ENCODE measurements around the gene KIAA0930.

The KIAA0930 gene

DNA sequence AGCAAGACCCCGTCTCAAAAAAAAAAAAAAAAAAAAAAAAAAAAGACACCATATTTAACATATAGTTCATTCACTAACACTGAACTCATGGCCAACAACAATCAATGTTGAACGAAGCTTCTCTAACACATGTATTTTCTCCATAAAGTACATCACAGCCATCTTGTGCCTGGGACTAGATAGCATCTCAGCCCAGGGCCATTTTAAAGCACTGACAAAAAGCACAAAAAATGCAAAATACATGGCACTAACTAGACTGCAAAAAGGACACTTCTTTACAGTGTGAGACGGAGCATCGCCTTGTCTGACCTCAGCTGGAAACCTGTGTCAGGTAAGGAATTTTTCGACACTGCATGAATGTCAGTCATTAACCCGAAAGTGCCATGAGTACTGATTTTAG, 23.3 kb downstream of the KIAA0930 start:
- POLR2A ChIA-PET (ENCODE audit: low non-redundant PET) = no interaction called here
- no peak overlapping the region for H3K27ac ChIP-seq
- DNase-seq (ENCODE audit: low spot score) = no peak
- CTCF ChIA-PET = interaction anchor here (0.6 kb wide), 1 partner anchor 396 kb away, joined by 4 read pairs; no protein-coding TSS in a partner anchor
- TF ChIP-seq CTCF (conservative IDR thresholded peaks at IDR 0.05; ENCODE audit: low read depth) = no peak

DNA sequence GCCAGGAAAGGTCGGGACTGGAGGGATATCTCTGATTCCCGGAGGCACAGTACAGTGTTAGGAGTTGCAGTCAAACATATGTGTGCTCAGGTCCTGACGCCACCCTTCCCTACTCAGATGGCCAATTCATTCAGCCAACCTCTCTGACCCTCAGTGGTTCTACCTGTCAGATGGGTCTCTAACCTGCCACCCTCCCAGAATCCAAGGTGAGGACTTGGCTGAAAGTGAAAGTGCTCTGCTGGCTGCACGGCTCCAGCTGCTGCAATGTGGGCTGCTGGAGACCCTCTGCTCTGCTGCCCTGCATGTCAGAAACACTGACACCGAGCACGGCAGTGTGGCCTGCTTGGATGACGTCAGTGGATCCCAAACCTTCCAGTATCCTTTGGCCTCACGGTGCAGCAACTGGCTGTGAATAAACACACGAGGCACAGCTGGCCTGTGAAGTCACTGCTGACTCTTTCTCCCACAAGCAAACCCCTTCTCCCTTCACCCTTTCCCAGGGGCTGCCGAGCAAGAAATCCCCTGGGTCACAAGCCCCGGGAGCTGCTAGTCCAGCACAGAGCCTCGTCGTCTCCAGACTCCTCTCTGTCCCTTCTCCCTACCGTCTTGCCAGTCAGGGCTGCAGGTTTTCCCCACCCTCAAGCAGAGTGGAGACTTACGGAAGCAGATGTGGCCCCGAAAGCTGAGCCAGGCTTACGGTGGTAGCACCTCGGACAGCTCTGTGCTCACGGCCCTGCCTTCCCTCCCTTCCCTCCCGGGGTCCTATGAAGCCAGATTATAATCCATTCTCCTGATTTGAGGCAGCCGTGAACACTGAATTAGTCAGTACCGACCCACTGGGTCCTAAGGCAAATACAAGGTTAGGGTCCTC, 24.3 kb downstream of the KIAA0930 start:
- no peak for DNase-seq (ENCODE audit: low spot score)
- CTCF ChIA-PET = interaction anchor here (0.6 kb wide), 1 partner anchor 395 kb away, joined by 4 read pairs; no protein-coding TSS in a partner anchor
- no peak for TF ChIP-seq CTCF (conservative IDR thresholded peaks at IDR 0.05; ENCODE audit: low read depth)
- POLR2A ChIA-PET (ENCODE audit: low non-redundant PET) = no interaction called here
- H3K27ac ChIP-seq = peak overlapping the region; percentile 53

DNA sequence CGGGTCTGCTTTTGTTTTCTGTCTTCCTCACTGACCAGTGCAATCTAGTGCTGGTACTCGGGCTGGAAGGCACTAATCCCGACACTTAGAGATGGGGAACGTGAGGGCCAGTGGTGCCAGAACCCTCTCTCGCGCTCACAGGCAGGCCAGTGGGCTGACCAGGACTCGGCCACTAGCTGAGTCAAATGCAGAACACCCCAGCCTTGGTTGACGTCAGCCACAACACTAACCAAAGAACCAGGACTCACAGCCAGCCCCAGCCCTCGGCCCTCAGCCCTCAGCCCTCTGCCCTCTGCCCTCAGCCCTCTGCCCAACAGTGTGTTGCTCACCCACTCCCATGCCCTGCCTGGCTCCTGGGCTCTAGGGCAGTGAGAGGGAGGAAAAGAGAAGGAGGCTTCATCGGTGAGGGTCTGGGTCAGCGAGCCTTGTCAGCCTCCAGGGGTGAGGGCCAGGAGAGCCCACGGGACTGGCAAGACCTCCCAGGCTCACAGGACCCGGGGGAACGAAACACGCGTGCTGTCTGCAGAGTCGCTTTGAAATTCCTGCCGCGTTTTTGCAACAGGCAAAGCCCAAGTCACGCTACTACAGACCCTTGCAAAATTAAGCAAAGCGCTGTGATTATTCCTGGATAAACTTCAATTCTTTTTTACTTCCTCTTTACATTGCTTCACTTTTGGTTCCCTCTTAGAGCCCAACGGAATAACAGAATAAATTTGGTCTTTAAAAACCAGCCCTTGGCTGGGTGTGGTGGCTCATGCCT, 27.5 kb downstream of the KIAA0930 start:
- TF ChIP-seq CTCF (conservative IDR thresholded peaks at IDR 0.05; ENCODE audit: low read depth) = no peak
- no peak for DNase-seq (ENCODE audit: low spot score)
- H3K27ac ChIP-seq = peak overlapping the region; percentile 95
- ChIA-PET CTCF (no interaction called here), POLR2A (ENCODE audit: low non-redundant PET) (no interaction called here)

DNA sequence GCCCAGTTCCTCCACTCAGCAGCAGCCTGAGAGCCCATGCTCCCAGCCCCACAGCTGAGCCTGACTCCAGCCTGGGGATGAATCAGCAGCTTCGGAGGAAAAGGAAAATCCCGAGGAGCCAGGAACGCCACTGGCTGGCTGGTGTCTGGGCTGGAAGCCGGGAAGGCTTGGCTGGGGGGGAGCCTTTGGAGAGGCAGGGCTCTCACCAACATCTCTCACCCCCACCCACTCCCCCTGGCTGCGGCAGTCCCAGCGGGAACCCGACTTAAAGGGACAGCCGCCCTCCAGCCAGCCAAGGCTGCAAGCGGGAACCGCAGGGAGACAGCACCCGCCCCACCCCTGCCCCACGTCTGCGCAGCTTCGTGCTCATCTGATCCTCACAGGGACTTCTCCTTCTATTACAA, 28.4 kb downstream of the KIAA0930 start:
- no peak for TF ChIP-seq CTCF (conservative IDR thresholded peaks at IDR 0.05; ENCODE audit: low read depth)
- DNase-seq (ENCODE audit: low spot score) = peak; percentile 66
- CTCF ChIA-PET = no interaction called here
- peak overlapping the region; percentile 95 for H3K27ac ChIP-seq
- POLR2A ChIA-PET (ENCODE audit: low non-redundant PET) = no interaction called here

DNA sequence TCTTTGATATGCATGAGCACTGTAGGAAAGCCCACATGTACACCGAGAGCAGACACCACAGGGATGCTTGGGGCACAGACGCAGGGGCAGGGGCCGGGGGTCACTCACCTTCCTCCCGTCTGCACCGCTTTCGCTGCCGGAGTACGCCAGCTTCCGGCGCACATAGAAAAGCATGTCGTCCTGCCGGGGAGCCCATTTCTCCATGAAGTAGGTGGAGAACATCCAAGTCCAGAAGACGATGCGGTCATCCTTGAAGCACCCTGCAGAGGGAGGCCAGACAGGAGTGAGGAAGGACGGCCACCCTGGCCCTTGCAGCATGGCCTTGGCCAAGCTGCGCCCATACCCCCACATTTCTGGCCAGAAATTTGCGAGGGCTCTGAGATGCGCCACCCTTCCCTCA, 28.8 kb downstream of the KIAA0930 start:
- no peak for TF ChIP-seq CTCF (conservative IDR thresholded peaks at IDR 0.05; ENCODE audit: low read depth)
- no peak for DNase-seq (ENCODE audit: low spot score)
- ChIA-PET CTCF (no interaction called here), POLR2A (ENCODE audit: low non-redundant PET) (no interaction called here)
- peak overlapping the region; percentile 95 for H3K27ac ChIP-seq

DNA sequence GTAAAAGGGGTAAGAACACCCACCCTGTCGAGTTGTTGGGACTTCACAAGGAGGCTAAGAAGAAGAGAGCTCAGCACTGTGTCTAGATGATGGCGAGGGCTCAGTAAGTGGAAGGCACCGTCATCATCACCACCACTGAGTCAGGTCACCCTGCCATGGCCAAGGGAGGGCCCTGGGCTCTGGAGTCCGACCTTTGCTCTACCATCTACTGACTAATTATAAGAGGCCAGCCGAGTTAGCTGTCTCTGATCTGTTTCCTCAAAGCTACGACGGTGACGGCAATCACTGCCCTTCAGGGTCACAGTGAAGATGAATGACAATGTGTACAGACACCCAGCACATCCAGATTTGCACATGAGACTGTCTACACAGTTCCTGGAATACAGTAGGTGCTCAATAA, 29.3 kb downstream of the KIAA0930 start:
- POLR2A ChIA-PET (ENCODE audit: low non-redundant PET) = interaction anchor here (0.6 kb wide), 1 partner anchor 39 kb away, joined by 3 read pairs; no protein-coding TSS in a partner anchor
- TF ChIP-seq CTCF (conservative IDR thresholded peaks at IDR 0.05; ENCODE audit: low read depth) = no peak
- DNase-seq (ENCODE audit: low spot score) = no peak
- peak overlapping the region; percentile 95 for H3K27ac ChIP-seq
- CTCF ChIA-PET = no interaction called here

All from RWPE1 (cell line).